Gastrocnemius medialis (tissue), 4 donors: ENCODE data around the gene CTSL. TPM values are rescaled to one million over a fixed set of nuclear protein-coding genes. Genes with fewer than 3 reads are reported as not detected.
A peak's percentile ranks its signal among the peaks of the same experiment; 100 is the strongest.

Experiments used
- ATAC-seq, 2 donors: fragments of 150-250 bp; one replicate each; pipeline ENCODE4 v1.9.1; 2016
- DNase-seq, 2 donors: peaks; one replicate each; pipeline ENCODE4 v3.0.0-alpha.2; 2019
- H3K27ac ChIP-seq, 4 donors: fragments of 200-600 bp; sonication (generic); 1 replicate in 1 of 4; 2 replicates in 3 of 4; pipeline ENCODE4 v1.5.1; 2016 to 2018; ENCODE audit warnings: mild to moderate bottlenecking in 2 of 4, moderate library complexity in 1 of 4
- H3K27me3 ChIP-seq, 3 donors: fragments of 200-600 bp; sonication (generic) in 2 of 3; 1 replicate in 1 of 3; 2 replicates in 2 of 3; pipeline versions ENCODE4 v1.5.1 to v1.6.0; 2016 to 2019; ENCODE audit warnings: mild to moderate bottlenecking in 1 of 3, moderate library complexity in 1 of 3
- H3K36me3 ChIP-seq, 2 donors: fragments of 200-600 bp; sonication (generic) in 1 of 2; one replicate each; pipeline ENCODE4 v1.5.1; 2017 to 2018
- H3K4me1 ChIP-seq, 2 donors: fragments of 200-600 bp; sonication (generic) in 1 of 2; one replicate each; pipeline ENCODE4 v1.5.1; 2016 to 2017; ENCODE audit warnings: mild to moderate bottlenecking in 2 of 2
- H3K4me3 ChIP-seq, 4 donors: fragments of 200-600 bp; sonication (generic) in 3 of 4; 1 replicate in 1 of 4; 2 replicates in 3 of 4; pipeline ENCODE4 v1.5.1; 2016 to 2019; ENCODE audit warnings: mild to moderate bottlenecking in 2 of 4
- H3K9me3 ChIP-seq, 3 donors: fragments of 200-600 bp; sonication (generic) in 2 of 3; 1 replicate in 1 of 3; 2 replicates in 2 of 3; pipeline ENCODE4 v1.5.1; 2016 to 2019
- CTCF ChIP-seq, 5 experiments: fragments of 450-650 bp in 3 of 5; fragments of 200-600 bp in 2 of 5; sonication (generic) in 2 of 5; IDR thresholded peaks in 4 of 5; conservative IDR thresholded peaks in 1 of 5; 1 replicate in 4 of 5; 2 replicates in 1 of 5; pipeline ENCODE4 v1.5.1; 2016 to 2019; ENCODE audit warnings: antibody characterized with exemption in 5 of 5, mild to moderate bottlenecking in 3 of 5, moderate library complexity in 3 of 5
- POLR2A ChIP-seq, 2 donors: fragments of 450-650 bp; IDR thresholded peaks; one replicate each; pipeline ENCODE4 v1.6.1; 2017; ENCODE audit warnings: antibody characterized with exemption in 2 of 2, mild to moderate bottlenecking in 2 of 2, moderate library complexity in 2 of 2
- in situ Hi-C, 4 donors: fragments of 200-750 bp; cut with MboI; loops; one replicate each; pipeline versions ENCODE4 v1.15.0 to v1.8.0; 2017; ENCODE audit warnings: low sequenced_read_pairs in 4 of 4
- intact Hi-C: fragments of 100-400 bp; cut with DNase I; formaldehyde crosslinking; loops from one replicate; pipeline ENCODE4 v1.15.1; 2023; ENCODE audit warnings: low total_unique reads
- total RNA-seq, 4 donors: library from RNA; depleted of rRNA; stranded (reverse); fragments of >200 nt; gene quantifications; one replicate each; pipeline versions ENCODE4 v1.1.0 to v1.2.3, GENCODE V29; 2016

CTSL gene
- total RNA-seq = 100 to 1,000 TPM in 1 of 4 donors, 10 to 100 TPM in 3; 37.3 to 110 (median 56.8) TPM

- peak; percentile 91 for ATAC-seq
These were observed at the start of gene CTSL for GRCh38 chr9:87725900-87726709. CTSL (plus strand) TSS chr9:87726119; CDS start chr9:87727604, 1,485 bp downstream.

GRCh38 chr9:87676976-87677775 lies 48.7 kb upstream of the CTSL start:
- H3K27ac ChIP-seq = no peak overlapping the region
- peak in 1 of 2 donors; percentile 33 for ATAC-seq
- no peaks in the 10 kb centered on the region for H3K27me3 ChIP-seq
- H3K4me1 ChIP-seq = no peaks in the 10 kb centered on the region
- intact Hi-C loops = loop anchor here (5.0 kb wide), 1 partner anchor 900 kb away; no protein-coding TSS in a partner anchor
- H3K4me3 ChIP-seq = no peak overlapping the region
- in situ Hi-C loops = loop anchor here in 2 of 4 donors (5.0 to 10.0 kb wide), 2 partner anchors 135 to 138 kb away; no protein-coding TSS in a partner anchor
- TF ChIP-seq CTCF (IDR thresholded peaks at IDR 0.05 in 4 of 5, conservative IDR thresholded peaks at IDR 0.05 in 1 of 5) (no peak), POLR2A (IDR thresholded peaks at IDR 0.05) (no peak)
- H3K9me3 ChIP-seq = no peaks in the 10 kb centered on the region
- peak in 1 of 2 donors; percentile 46 for DNase-seq
- no peaks in the 10 kb centered on the region for H3K36me3 ChIP-seq

More at GRCh38 chr9:87725900-87726709, at the start of gene CTSL:
- in situ Hi-C loops = no loop called here
- peak within 1 kb of the TSS; percentile 89 to 96 (median 95) for H3K27ac ChIP-seq
- DNase-seq = peak; percentile 91 to 94
- no peaks in the 10 kb centered on the region for H3K27me3 ChIP-seq
- peaks cover 0 to 39% of the 10 kb centered on the region in 2 donors for H3K36me3 ChIP-seq
- intact Hi-C loops = loop anchor here (2.0 to 10.0 kb wide), 4 partner anchors 44 to 1781 kb away; partner anchors contain the start of genes CDK20, NAA35 and SPIN1
- H3K4me3 ChIP-seq = peak within 1 kb of the TSS; percentile 71 to 94 (median 78)
- peaks cover 13 to 16% of the 10 kb centered on the region in 2 donors for H3K4me1 ChIP-seq
- H3K9me3 ChIP-seq = no peaks in the 10 kb centered on the region
- TF ChIP-seq POLR2A (IDR thresholded peaks at IDR 0.05) (peak; percentile 78 to 90), CTCF (IDR thresholded peaks at IDR 0.05 in 4 of 5, conservative IDR thresholded peaks at IDR 0.05 in 1 of 5) (peak in 4 of 5 experiments; percentile 14 to 34 (median 22))

- Histone ChIP-seq H3K9me3 (no peaks in the 10 kb centered on the region), H3K4me1 (no peaks in the 10 kb centered on the region), H3K4me3 (no peak overlapping the region), H3K27me3 (no peaks in the 10 kb centered on the region), H3K27ac (no peak overlapping the region), H3K36me3 (no peaks in the 10 kb centered on the region)
- ATAC-seq = no peak
- TF ChIP-seq POLR2A (IDR thresholded peaks at IDR 0.05) (no peak), CTCF (IDR thresholded peaks at IDR 0.05 in 4 of 5, conservative IDR thresholded peaks at IDR 0.05 in 1 of 5) (no peak)
- intact Hi-C loops (loop anchor here (2.0 to 5.0 kb wide), 2 partner anchors 135 to 899 kb away; no protein-coding TSS in a partner anchor), in situ Hi-C loops (loop anchor here in 2 of 4 donors (5.0 to 10.0 kb wide), 2 partner anchors 134 to 137 kb away; no protein-coding TSS in a partner anchor)
- no peak for DNase-seq
These were observed 47.9 kb upstream of the CTSL start for GRCh38 chr9:87677776-87678587.
